ENCODE results near the gene USP3.

Gene USP3

GRCh38 chr15:63469190-63469589 lies 35.2 kb upstream of the USP3 start:
- Histone ChIP-seq H3K27ac (no peak overlapping the region), H3K4me3 (no peak overlapping the region)
- no peak for TF ChIP-seq CTCF (IDR thresholded peaks at IDR 0.05)
- DNase-seq (ENCODE audit: low spot score), result no peak

GRCh38 chr15:63469984-63470383 lies 34.4 kb upstream of the USP3 start:
- Histone ChIP-seq H3K27ac (no peak overlapping the region), H3K4me3 (no peak overlapping the region)
- TF ChIP-seq CTCF (IDR thresholded peaks at IDR 0.05), result no peak
- no peak for DNase-seq (ENCODE audit: low spot score)

GRCh38 chr15:63473007-63473748 lies 31.2 kb upstream of the USP3 start:
- Histone ChIP-seq H3K4me3 (no peak overlapping the region), H3K27ac (no peak overlapping the region)
- no peak for DNase-seq (ENCODE audit: low spot score)
- TF ChIP-seq CTCF (IDR thresholded peaks at IDR 0.05), result no peak

- no peak for DNase-seq (ENCODE audit: low spot score)
- no peak for TF ChIP-seq CTCF (IDR thresholded peaks at IDR 0.05)
- no peak overlapping the region for H3K27ac ChIP-seq
- no peak overlapping the region for H3K4me3 ChIP-seq
Observed at GRCh38 chr15:63473749-63473998, 30.7 kb upstream of the USP3 start.

- no peak overlapping the region for H3K27ac ChIP-seq
- no peak for TF ChIP-seq CTCF (IDR thresholded peaks at IDR 0.05)
- DNase-seq (ENCODE audit: low spot score), result no peak
- H3K4me3 ChIP-seq, result no peak overlapping the region
Observed at GRCh38 chr15:63473999-63474809, 30.2 kb upstream of the USP3 start.

GRCh38 chr15:63474810-63475316 lies 29.5 kb upstream of the USP3 start:
- TF ChIP-seq CTCF (IDR thresholded peaks at IDR 0.05), result no peak
- DNase-seq (ENCODE audit: low spot score), result no peak
- no peak overlapping the region for H3K27ac ChIP-seq
- H3K4me3 ChIP-seq, result no peak overlapping the region

- no peak overlapping the region for H3K27ac ChIP-seq
Observed at GRCh38 chr15:63475707-63476106, 28.7 kb upstream of the USP3 start.

More at GRCh38 chr15:63475707-63476106, 28.7 kb upstream of the USP3 start:
- TF ChIP-seq CTCF (IDR thresholded peaks at IDR 0.05), result no peak
- DNase-seq (ENCODE audit: low spot score), result no peak
- H3K4me3 ChIP-seq, result no peak overlapping the region

Measured in coronary artery (tissue), 2 donors.